Middle frontal gyrus (tissue), 1 donor: ENCODE results near the gene SIRPD.
"Not testable (repeated sequence)": the region's sequence is repeated elsewhere in the genome, so short reads cannot be mapped to it uniquely, and the experiment has no call there.

Source experiments
- DNase-seq: peaks from one replicate; pipeline ENCODE4 v3.0.0-alpha.2; 2015; ENCODE audit warnings: low spot score; ENCODE audit errors: extremely low spot score

The SIRPD gene

DNA sequence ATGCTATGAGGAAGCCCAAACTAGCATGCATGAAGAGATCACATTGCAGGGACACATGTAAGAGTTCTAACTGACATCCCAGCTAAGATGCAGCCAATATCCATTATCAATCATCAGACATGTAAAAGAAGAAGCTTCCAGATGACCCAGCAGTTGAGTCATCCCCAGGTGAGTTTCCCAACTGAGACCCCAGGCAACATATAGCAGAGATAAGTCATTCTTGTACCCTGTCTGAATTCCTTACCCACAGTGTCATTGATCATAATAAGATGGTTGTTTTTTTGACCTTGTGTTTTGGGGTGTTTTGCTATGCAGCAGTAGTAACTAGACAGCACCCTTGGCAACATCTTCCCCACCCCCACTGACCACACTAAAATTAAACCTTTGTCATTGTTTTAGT, 18.9 kb downstream of the SIRPD start:
- DNase-seq: no peak

DNA sequence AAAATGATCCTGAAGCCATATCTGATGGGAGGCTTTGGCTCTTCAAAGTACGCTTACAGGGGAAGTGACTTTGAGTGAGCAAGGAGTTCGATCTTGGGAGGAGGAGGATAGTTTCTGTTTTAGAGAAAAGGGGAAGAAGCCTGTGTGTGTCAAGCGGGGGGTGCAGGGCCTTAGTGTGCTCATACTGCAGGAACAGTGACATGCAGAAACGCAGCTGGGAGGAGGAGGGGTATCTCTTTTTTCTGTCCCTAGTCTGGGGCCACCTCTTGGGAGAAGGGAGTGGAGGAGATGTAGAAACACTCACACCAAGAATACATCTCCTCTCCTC, 19.8 kb downstream of the SIRPD start:
- no peak for DNase-seq

DNA sequence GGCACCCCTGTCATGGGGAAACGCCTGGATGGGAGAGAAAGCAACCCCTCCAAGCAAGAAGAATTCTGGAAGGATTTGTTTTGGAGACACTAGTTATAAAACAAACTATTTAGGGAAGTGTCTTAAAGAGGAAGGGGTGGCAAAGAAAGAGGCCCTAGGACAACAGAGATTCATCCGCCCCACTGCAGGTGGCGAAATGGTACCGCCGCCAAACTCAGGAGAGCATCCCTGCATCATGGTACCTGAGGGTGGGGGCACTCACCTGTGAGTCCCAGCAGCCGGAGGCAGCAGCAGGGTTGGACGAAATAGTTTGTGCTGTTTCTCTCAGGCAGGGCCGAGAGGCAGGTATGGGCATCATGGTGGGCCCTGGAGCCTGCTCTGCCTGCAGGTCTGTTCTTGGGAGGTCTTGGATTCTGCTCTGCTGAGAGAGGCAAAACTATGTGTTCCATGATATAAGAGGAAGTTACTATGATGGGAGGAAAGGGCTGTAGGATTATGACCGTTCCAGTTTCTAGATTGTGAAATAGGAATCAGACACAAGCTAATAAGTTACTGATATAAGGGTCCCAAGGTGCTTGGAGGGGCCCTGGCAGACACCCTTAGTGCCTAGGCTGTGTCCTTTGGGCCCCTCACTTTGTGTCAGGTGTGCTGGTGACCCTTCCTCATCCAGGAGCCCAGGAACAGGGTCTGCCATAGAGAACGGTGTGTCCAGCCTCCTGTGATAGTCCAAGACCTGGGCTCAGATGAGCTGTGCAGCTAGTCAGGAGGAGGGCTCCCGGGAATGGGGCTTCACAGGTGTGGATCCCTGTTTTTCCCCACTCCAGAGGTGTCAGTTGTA, 20.4 kb downstream of the SIRPD start:
- no peak for DNase-seq

DNA sequence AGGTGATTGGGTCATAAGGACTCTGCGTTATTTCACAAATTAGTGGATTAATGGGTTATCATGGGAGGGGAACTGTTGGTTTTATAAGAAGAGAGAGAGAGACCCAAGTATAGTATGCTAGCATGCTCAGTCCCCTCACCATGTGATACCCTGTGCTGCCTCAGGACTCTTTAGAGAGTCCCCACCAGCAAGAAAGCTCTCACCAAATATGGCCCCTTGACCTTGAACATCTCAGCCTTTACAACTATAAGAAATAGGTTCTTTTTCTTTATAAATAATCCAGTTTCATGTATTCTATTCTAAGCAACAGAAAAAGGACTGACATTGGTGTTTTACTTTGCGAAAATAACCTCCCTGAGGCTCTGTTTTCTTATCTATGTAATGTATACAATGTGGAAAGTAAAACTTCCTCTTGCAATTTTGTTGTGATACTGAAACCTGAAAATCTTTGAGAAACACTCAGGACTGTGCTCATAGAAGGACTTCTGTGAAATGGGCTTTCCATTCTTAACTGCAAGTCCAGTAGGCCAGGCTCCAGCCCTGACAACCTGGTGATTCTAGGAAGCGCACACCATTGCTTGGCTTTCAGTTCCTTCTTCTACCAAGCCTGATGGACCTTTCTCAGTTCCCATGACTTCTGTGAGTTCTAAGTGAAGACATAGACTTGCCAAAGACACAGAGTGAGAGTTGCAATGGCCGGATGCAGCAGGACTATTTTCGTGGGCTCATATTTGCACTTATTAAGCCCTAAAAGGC, 21.9 kb downstream of the SIRPD start:
- DNase-seq: no peak

DNA sequence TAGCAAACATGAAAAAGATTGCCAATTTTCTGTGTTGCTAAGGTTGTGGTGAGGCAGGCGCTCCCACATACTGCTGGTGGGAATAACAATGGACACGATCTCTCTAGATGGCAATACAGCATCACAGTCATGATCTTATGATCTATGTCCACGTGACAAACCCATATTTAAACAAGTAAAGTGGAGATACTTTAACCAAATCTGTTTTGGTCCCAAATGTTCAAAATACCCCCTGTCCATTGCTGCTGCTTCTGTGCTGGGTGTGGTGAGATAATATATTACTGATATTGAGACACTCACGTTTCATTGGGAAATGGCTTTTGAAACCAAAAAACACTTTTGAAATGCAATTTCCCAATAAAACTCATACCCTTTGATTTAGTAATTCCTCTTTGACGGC, 23.0 kb downstream of the SIRPD start:
- no peak for DNase-seq

DNA sequence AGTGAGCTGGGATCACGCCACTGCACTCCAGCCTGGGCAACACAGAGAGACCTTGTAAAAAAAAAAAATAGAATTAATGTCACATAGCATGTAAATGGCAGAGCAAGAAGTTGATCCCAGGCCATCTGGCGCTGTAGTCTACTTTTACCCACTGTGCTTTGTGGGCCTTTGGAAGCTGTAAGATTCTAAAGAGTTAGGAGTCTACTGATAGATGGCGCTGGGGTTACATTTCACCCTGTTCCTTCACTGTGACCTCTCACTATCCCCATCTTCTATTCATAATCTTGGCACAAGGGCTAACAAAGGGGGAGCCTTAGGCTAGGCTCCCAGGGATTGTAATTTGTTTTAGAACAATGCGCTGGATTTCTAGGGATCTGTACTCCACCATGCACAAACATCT, 24.4 kb downstream of the SIRPD start:
- no peak for DNase-seq

DNA sequence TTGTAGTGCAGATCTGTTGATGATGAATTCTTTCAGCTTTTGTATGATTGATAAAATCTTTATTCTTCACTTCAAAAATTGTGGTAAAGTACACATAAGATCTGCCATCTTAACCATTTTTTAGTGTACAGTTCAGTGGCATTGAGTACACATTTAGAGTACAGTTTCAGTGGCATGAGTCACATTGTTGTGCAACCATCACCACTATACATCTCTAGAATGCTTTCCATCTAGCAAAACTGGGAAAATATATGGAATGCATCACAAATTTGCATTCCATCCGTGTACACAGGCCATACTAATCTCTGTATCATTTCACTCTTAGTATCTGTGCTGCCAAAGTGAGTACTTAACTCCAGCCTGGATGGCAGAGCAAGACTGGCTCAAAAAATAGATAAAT, 28.7 kb downstream of the SIRPD start:
- no peak for DNase-seq

DNA sequence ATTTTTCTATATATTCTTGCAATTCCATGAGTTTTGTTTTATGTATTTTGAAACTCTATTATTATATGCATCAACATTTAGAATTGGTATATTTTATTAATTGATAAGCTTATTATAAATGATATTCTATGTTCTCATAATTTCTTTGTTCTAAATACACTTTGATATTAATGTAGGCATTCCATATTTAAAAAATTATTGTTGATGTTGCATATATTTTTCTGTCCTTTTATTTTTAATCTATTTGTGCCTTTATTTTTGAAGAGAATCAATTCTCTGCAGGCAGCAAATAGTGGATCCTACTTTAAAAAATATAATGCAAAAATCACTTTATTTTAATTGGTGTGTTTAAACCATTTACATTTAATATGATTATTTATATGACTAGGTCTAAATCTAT, 29.6 kb downstream of the SIRPD start:
- no peak for DNase-seq

DNA sequence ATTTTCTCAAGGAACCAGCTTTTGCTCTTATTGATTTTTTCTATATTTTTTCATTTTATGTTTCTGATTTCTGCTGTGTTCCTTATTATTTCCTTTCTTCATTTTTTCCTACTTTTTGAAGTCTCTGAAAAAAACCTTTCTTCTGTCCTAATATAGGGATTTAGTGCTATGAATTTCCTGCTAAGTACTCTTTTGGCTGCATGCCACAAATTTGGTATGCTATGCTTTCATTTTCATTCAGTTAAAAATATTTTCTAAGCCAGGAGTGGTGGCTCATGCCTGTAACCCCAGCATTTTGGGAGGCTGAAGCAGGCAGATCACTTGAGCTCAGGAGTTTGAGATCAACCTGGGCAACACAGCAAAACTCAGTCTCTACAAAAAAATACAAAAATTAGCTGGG, 30.6 kb downstream of the SIRPD start:
- DNase-seq: no peak

DNA sequence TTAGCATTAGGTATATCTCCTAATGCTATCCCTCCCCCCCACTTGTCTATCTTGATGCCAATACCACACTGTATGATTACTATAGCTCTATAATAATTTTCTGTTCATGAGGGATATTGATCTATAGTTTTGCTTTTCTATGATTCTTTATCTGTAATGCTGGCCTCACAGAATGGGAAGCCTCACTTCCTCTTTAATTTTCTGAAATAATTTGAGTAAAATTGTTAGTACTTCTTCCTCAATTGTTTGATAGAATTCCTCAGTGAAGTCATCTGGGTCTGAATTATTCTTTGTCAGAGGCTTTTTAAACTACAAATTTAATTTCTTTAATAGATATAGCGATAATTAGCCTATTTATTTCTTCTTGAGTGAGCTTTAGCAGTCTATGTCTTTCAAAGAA, 31.2 kb downstream of the SIRPD start:
- DNase-seq: no peak

DNA sequence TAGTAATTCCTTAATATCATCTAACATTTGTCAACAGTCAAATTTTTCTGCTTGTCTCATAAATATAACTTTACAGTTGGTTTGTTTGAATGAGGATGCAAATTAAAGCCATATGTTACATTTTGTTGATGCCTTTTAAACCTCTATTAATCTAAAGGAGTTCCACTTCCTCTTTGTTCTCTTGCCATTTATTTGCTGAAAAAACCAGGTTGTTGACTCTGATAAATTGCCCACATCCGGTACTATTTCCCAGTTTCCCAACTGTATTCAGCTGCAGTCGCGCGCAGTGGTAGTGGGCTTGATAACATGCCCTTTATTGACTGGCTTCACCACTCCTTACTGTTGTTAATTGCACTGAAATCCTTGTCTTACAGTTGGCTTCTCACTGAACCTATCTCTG, 33.5 kb downstream of the SIRPD start:
- DNase-seq: no peak

DNA sequence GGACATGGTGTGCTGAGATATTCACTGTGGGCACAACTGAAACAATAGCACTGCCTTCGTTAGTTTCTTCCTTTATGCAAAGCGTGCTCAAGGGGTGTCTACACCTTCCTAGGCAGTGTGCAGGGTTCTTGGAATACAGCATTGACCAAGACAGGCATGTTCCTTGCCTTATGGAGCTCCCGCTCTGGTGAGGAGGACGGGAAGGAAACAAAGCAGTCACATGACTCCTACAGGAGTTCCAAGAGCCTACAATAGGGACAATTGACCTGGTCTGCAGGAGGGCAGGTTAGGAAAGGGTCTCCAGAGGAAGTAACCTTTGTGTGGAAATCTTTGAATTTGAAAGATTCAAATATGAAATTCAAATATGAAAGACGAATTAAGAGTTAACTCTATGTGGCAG, 40.5 kb downstream of the SIRPD start:
- DNase-seq: no peak

DNA sequence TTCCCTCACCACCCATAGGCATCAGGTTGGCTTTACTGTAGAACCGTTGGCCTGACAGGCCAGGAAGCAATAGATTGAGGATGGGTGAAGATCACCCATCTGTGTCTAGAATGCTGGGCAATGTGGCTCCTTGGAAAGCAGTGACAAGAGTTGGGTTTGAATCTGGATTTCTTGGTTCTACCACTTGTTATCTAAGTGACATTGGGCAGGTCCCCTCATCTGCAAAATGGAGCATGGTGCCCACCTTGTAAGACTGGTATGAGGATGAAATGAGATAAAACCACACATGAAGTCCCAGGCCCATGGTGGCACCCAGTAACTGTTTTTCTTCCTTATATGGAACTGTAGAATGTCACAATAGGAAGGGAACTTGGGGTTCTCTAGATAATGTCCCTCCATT, 43.7 kb downstream of the SIRPD start:
- DNase-seq: no peak

DNA sequence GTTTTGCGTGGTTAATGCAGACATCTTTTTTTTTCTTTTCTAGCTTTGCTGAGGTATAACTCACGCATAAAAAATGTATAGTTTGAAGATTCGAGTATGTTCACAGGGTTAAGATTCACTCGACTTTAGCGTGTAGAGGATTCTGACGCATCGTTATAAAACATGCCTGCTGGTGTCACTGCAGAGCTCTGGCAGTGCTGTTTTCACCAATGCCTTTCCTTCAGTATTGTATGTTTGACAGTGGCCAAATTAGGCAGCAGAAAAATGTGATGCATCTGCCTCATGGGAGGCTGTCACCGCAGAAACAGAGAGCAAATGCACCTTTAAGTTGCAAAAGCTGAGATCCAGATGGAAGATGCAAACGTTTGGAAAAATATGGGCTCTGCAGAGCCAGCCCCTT, 48.3 kb downstream of the SIRPD start:
- DNase-seq: peak; percentile 50

DNA sequence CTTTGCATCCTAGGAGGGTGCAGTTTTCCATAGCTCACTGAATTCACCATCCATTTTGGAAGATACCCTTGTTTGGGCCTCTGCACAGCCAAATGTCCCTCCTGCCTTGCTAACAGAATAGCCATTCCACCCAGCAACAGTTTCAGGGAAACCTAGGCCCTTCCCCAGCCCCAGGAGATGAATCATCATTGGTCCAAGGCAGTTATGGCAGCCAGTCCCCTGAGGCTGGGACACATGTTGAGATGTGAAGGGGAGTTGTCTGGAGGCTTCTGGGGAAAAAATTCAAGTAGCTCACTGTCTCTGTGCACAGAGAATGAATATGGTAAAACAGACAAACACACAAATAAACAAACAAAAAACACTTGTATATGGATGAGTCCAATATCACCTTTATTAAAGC, 48.9 kb downstream of the SIRPD start:
- no peak for DNase-seq

DNA sequence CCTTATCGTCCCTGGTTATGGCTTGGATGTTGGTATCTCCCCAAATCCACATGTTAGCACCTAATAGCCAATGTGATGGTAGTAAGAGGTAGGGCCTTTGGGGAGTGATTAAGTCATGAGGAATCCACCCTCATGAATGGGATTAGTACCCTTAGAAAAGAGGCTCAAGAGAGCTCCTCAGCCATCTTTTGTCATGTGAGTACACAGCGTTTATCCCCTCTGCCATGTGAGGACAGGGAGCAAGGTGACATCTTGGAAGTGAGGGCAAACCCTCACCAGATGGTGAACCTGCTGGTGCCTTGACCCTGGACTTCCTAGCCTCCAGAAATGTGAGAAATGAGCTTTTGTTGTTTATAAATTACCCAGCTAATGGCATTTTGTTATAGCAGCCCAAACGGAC, 50.2 kb downstream of the SIRPD start:
- no peak for DNase-seq

DNA sequence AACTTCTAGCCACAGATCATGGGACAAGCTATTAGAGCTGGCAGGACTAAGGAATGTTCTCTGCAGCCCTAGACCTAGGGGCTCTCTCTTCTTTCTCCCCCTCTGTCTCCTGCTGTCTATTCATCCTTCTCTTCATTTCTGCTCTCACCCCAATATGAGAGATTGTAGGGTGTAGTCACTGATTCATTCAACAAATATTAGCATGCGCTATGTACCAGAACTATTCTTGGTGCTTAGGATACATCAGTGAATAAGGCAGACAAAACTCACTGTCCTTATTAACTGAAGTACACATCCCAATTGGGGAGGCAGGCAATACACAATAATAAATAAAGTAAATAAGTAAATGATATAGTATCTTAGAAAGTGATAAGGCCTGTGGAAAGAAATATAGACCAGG, 51.6 kb downstream of the SIRPD start:
- DNase-seq: no peak

DNA sequence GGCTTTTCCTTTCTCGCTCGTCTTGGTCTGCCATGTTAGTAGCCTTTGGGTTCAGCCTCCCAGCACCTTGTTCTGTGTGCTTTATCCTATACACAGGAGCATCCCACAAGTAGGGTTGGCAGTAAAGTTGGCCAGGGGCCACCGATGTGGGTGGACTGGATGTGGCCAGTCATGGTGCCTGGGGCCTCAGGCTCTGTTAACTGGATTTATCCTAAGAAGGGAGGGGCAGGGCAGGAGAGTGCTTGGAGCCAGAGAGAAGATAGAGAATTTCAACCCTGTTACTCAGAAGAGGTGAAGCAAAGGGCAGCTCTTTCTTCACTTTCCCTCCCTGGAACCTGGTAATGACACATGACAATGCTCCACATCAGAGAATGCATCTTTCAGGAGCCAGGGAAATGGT, 52.1 kb downstream of the SIRPD start:
- no peak for DNase-seq

DNA sequence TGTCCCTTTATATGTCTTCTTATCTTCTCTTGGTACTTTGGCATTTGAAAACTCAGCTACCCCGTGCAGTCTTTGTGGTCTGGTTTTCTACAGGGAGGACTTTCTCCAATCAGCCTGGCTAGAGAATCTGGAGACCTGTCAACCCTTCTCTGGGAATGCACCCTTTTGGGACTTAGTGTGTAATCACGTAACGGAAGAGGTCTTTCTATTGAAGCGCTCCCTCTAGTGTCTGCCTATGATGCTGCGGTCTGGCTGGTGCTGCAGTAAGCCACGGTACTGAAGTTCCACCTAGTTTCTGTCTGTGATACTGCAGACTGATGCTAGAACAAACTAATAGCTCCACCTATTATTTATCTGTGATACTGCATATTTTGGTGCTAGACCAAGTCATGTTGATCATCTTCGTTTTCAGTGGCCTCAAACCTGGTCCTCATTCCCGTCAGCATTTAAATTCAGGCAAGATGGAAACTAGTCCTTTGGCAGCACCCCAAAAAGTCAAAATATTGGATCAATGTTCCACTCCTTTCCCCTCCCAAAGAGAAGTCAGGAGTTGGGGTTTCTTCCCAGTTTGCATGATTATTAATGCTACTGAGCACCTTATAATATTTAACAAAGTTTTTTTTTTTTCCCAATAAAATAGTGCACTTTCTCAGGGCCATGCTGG, 53.8 kb downstream of the SIRPD start:
- DNase-seq: peak; percentile 20

DNA sequence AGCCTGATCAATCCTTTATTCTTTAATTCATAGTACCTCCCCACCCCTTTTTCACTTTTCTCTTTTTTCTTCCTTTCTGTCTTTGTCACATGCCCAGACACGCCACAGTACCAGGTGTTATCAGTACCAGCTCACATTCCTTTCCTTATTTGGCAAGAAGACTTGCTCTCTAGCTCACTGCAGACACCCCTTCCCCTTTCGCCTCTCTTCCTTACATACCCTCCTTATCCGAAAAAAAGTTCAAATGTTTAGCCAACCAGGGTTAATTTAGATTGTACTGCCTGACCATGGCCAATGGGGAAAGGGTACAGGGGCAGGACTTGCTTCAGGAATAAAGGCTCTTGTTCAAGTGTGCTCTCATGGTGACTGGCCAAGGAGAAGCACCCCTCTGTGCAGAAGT, 57.0 kb downstream of the SIRPD start:
- no peak for DNase-seq

DNA sequence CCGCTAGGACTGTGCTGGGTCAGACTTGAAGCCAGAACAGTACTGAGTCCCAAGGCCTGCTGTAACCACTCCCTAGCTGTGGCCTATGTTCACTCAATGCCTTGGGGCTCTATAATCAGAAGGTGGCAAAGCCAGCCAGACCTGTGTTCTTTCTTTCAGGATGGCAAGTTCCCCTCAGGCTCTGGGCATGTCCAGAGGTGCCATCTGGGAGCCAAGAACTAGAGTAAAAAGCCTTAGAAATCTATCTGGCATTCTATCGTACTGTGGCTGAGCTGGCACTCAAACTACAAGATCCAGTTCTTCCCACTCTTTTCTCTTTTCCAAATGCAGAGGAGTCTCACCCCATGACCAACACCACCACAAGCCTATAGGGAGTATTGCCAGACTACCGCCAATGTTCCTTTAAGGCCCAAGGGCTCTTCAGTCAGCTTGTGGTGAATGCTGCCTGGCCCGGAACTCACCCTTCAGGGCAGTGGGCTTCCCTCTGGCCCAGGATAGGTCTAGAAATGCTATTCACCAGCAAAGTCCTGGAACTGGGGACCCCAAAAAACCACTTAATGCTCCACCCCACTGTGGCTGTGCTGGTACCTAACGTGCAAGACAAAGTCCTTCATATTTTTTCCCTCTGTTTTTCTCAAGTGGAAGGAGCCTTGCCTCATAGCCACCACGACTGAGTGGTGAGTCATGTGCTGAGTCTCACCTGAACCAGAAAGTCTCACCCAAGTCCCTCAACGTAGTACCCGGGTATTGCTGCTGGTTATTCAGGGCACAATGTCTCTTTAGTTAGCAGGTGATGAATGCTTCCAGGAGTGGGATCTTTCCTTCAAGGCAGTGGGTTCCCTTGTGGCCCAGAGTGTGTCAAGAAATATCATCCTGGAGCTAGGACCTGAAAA, 57.7 kb downstream of the SIRPD start:
- DNase-seq: no peak

DNA sequence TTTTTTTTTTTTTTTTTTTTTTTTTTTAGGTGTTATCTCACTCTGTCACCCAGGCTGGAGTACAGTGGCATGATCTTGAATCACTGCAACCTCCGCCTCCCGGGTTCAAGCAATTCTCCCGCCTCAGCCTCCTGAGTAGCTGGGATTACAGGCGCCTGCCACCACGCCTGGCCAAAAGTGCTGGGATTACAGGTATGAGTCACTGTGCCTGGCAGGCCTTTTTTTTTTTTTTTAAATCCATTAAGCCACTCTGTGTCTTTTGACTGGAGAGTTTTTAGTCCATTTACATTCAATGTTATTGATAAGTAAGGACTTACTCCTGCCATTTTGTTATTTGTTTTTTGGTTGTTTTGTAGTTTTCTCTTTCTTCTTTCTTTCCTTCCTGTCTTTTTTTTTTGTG, 60.1 kb downstream of the SIRPD start:
- not testable (repeated sequence) for DNase-seq
